ENCODE measurements around the gene IKZF4. TPM values are rescaled to one million over a fixed set of nuclear protein-coding genes. Genes with fewer than 3 reads are reported as not detected.

Gene IKZF4
- total RNA-seq, 1 experiment from 2014 or later, result 2.8 TPM

DNA sequence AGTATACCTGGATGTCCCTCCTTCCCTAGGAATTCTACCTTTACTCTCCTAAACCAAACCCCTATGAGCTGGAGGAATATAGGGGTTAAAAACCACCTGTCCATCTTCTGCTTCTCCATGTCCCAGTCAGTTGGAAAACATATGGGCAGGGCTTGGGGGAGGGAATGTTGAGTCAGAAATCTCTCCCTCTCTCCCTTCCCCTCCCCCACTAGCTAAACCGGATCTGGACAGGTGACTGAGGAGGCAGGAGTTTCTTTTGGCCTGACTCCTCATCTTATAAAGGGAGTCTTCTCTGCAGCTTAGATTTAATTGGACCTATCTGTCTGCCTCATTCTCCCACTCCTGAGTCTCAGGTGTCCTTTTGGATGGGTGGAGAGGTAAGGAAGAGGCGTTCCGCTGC lies 65.3 kb downstream of the IKZF4 start:
- ChIA-PET CTCF (interaction anchor here (0.7 kb wide), 1 partner anchor 18 kb away, joined by 5 read pairs; the partner anchor contains the start of gene PA2G4), POLR2A (ENCODE audit: unreplicated experiment) (interaction anchor here (0.6 kb wide), 1 partner anchor 105 kb away, joined by 3 read pairs; no protein-coding TSS in a partner anchor)
- no peak overlapping the region for H3K9ac ChIP-seq (ENCODE audit: low read length)

DNA sequence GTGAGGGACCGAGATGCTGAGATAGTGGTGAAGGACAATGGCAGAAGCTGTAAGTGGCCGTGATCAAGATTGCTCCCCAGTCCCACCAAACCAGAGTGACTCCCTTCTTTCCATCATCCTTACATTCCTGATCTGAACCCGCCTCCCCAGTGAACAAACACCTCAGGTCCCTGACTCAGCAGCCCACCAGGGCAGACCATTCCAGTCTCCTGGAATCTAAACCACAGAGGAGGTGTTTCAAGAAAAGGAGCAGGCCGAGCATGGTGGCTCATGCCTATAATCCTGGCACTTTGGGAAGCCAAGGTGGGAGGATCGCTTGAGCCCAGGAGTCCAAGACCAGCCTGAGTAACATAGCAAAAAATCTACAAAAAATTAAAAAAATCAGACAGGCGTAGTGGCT lies 65.8 kb downstream of the IKZF4 start:
- Histone ChIP-seq H3K9me3 (ENCODE audit: low read length) (no peaks in the 10 kb centered on the region), H3K4me3 (ENCODE audit: low read length) (0 out of 2 replicates have a peak overlapping the region, but pooled peaks have one; percentile 31), H3K4me1 (ENCODE audit: insufficient read depth, low read length) (peaks cover 21% of the 10 kb centered on the region), H3K36me3 (ENCODE audit: low read depth, low read length) (peaks cover 9% of the 10 kb centered on the region; the same call in 1 of the 2 replicates), H3F3A (ENCODE audit: low read length, unreplicated experiment) (no peaks in the 10 kb centered on the region), H3K79me2 (ENCODE audit: low read length) (peaks cover 15% of the 10 kb centered on the region), H3K4me2 (ENCODE audit: low read length) (peak overlapping the region; percentile 44; the same call in 1 of the 2 replicates), H3K9ac (ENCODE audit: low read length) (no peak overlapping the region), H4K20me1 (ENCODE audit: low read length) (no peaks in the 10 kb centered on the region), H2AFZ (ENCODE audit: low read length) (no peak overlapping the region), H3K27me3 (ENCODE audit: low read length) (no peaks in the 10 kb centered on the region), H3K27ac (ENCODE audit: low read length) (peak overlapping the region; percentile 47), H3K9me2 (replicated peaks; ENCODE audit: low read length) (no peaks in the 10 kb centered on the region)
- TF ChIP-seq EZH2 (IDR thresholded peaks at IDR 0.05; ENCODE audit: low read length, unreplicated experiment), result no peak
- TF ChIP-seq, protein P1, sequence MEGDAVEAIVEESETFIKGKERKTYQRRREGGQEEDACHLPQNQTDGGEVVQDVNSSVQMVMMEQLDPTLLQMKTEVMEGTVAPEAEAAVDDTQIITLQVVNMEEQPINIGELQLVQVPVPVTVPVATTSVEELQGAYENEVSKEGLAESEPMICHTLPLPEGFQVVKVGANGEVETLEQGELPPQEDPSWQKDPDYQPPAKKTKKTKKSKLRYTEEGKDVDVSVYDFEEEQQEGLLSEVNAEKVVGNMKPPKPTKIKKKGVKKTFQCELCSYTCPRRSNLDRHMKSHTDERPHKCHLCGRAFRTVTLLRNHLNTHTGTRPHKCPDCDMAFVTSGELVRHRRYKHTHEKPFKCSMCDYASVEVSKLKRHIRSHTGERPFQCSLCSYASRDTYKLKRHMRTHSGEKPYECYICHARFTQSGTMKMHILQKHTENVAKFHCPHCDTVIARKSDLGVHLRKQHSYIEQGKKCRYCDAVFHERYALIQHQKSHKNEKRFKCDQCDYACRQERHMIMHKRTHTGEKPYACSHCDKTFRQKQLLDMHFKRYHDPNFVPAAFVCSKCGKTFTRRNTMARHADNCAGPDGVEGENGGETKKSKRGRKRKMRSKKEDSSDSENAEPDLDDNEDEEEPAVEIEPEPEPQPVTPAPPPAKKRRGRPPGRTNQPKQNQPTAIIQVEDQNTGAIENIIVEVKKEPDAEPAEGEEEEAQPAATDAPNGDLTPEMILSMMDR (conservative IDR thresholded peaks at IDR 0.05; ENCODE audit: low read depth, low read length), result no peak
- no peak for TF ChIP-seq EZH2phosphoT487 (IDR thresholded peaks at IDR 0.05; ENCODE audit: borderline replicate concordance, low read length)
- ATAC-seq (no peak), DNase-seq (no peak)
- POLR2A ChIA-PET (ENCODE audit: unreplicated experiment), result interaction anchor here (0.6 kb wide), 1 partner anchor 105 kb away, joined by 3 read pairs; no protein-coding TSS in a partner anchor
- CTCF ChIA-PET, result no interaction called here
- intact Hi-C loops (cut with micrococcal nuclease), result no loop called here
- no TSS peak for BruUV-seq (replicated peaks)

More for the DNA sequence above, 65.3 kb downstream of the IKZF4 start:
- H3K9me3 ChIP-seq (ENCODE audit: low read length), result no peaks in the 10 kb centered on the region
- H2AFZ ChIP-seq (ENCODE audit: low read length), result no peak overlapping the region
- DNase-seq (peak; percentile 90), ATAC-seq (peak; percentile 42)
- H3F3A ChIP-seq (ENCODE audit: low read length, unreplicated experiment), result no peaks in the 10 kb centered on the region
- TF ChIP-seq, protein P1 (conservative IDR thresholded peaks at IDR 0.05; ENCODE audit: low read depth, low read length), result no peak
- TF ChIP-seq EZH2phosphoT487 (IDR thresholded peaks at IDR 0.05; ENCODE audit: borderline replicate concordance, low read length) (no peak), EZH2 (IDR thresholded peaks at IDR 0.05; ENCODE audit: low read length, unreplicated experiment) (no peak)
- BruUV-seq (replicated peaks), result no TSS peak
- intact Hi-C loops (cut with micrococcal nuclease), result no loop called here
- H3K27me3 ChIP-seq (ENCODE audit: low read length), result no peaks in the 10 kb centered on the region
- H3K36me3 ChIP-seq (ENCODE audit: low read depth, low read length), result peaks cover 9% of the 10 kb centered on the region; the same call in 1 of the 2 replicates
- H3K9me2 ChIP-seq (replicated peaks; ENCODE audit: low read length), result no peaks in the 10 kb centered on the region
- H4K20me1 ChIP-seq (ENCODE audit: low read length), result no peaks in the 10 kb centered on the region
- H3K27ac ChIP-seq (ENCODE audit: low read length), result peak overlapping the region; percentile 47
- peaks cover 20% of the 10 kb centered on the region for H3K79me2 ChIP-seq (ENCODE audit: low read length)
- peaks cover 26% of the 10 kb centered on the region for H3K4me1 ChIP-seq (ENCODE audit: insufficient read depth, low read length)
- peak overlapping the region; percentile 44 for H3K4me2 ChIP-seq (ENCODE audit: low read length)
- H3K4me3 ChIP-seq (ENCODE audit: low read length), result 0 out of 2 replicates have a peak overlapping the region, but pooled peaks have one; percentile 31

DNA sequence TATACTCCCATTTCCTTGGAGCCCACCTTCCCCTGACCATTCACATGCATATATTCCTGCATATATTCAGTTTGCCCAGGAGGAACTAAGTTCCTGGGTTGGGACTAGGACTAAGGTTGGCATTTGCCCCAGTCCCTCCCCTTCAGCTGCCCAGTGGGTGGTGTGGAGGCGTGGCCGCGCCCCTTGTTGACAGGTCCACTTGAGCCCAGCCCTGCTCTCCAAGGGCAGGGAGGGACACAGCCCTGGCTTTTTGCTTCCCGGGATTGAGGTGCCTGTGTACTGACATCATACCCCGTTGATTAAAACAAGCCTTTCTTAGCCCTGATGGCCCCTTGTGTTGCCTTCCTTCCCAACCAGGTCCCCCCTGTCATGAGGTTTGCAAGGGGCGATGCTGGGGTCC lies 66.4 kb downstream of the IKZF4 start:
- H3K27ac ChIP-seq (ENCODE audit: low read length), result no peak overlapping the region
- BruUV-seq (replicated peaks), result no TSS peak
- H3K9me2 ChIP-seq (replicated peaks; ENCODE audit: low read length), result no peaks in the 10 kb centered on the region
- no peaks in the 10 kb centered on the region for H3F3A ChIP-seq (ENCODE audit: low read length, unreplicated experiment)
- peak; percentile 60; the same call in 1 of the 2 replicates for ATAC-seq
- no peak overlapping the region for H2AFZ ChIP-seq (ENCODE audit: low read length)
- no peaks in the 10 kb centered on the region for H3K9me3 ChIP-seq (ENCODE audit: low read length)
- H3K9ac ChIP-seq (ENCODE audit: low read length), result no peak overlapping the region
- H3K4me2 ChIP-seq (ENCODE audit: low read length), result no peak overlapping the region
- TF ChIP-seq EZH2phosphoT487 (IDR thresholded peaks at IDR 0.05; ENCODE audit: borderline replicate concordance, low read length) (no peak), EZH2 (IDR thresholded peaks at IDR 0.05; ENCODE audit: low read length, unreplicated experiment) (no peak)
- TF ChIP-seq, protein P1 (conservative IDR thresholded peaks at IDR 0.05; ENCODE audit: low read depth, low read length), result no peak
- H4K20me1 ChIP-seq (ENCODE audit: low read length), result no peaks in the 10 kb centered on the region
- peaks cover 9% of the 10 kb centered on the region; the same call in 1 of the 2 replicates for H3K36me3 ChIP-seq (ENCODE audit: low read depth, low read length)
- intact Hi-C loops (cut with micrococcal nuclease), result no loop called here
- peaks cover 15% of the 10 kb centered on the region for H3K4me1 ChIP-seq (ENCODE audit: insufficient read depth, low read length)
- H3K27me3 ChIP-seq (ENCODE audit: low read length), result no peaks in the 10 kb centered on the region
- DNase-seq, result peak; percentile 11
- ChIA-PET CTCF (no interaction called here), POLR2A (ENCODE audit: unreplicated experiment) (no interaction called here)
- peaks cover 9% of the 10 kb centered on the region; the same call in 1 of the 2 replicates for H3K79me2 ChIP-seq (ENCODE audit: low read length)
- H3K4me3 ChIP-seq (ENCODE audit: low read length), result no peak overlapping the region

All from PC-3 (cell line).